DOHH2 (cell line): ENCODE data around the gene PRKN.

Experiments used
- H3F3A ChIP-seq: fragments of 200-600 bp; sonication (generic), shearing (Covaris generic); 2 replicates; pipeline ENCODE4 v1.6.0; 2016; ENCODE audit warnings: antibody characterized with exemption, mild to moderate bottlenecking; ENCODE audit not compliant: control insufficient read depth, insufficient read depth
- H3K27ac ChIP-seq: fragments of 200-600 bp; sonication (generic); 2 replicates; pipeline ENCODE4 v1.5.1; 2014; ENCODE audit warnings: low read depth, mild to moderate bottlenecking, low read length, moderate library complexity
- H3K27me3 ChIP-seq: fragments of 200-600 bp; sonication (generic); 2 replicates; pipeline ENCODE4 v1.6.1; 2014; ENCODE audit warnings: mild to moderate bottlenecking, low read length, mixed read lengths; ENCODE audit not compliant: control insufficient read depth
- H3K36me3 ChIP-seq: fragments of 200-600 bp; sonication (generic); 2 replicates; pipeline ENCODE4 v1.6.1; 2014; ENCODE audit warnings: mild to moderate bottlenecking, low read length, moderate library complexity, mixed read lengths; ENCODE audit not compliant: control insufficient read depth
- H3K4me1 ChIP-seq: fragments of 200-600 bp; sonication (generic); 2 replicates; pipeline ENCODE4 v1.6.1; 2014; ENCODE audit warnings: mild to moderate bottlenecking, low read length, mixed read lengths; ENCODE audit not compliant: control insufficient read depth
- H3K4me2 ChIP-seq: fragments of 200-600 bp; sonication (generic); 2 replicates; pipeline ENCODE4 v1.6.0; 2014; ENCODE audit warnings: mild to moderate bottlenecking, low read length, moderate library complexity
- H3K4me3 ChIP-seq: fragments of 200-600 bp; sonication (generic); 2 replicates; pipeline ENCODE4 v1.5.1; 2014; ENCODE audit warnings: mild to moderate bottlenecking, low read length, mixed read lengths
- H3K79me2 ChIP-seq: fragments of 200-600 bp; sonication (generic); 2 replicates; pipeline ENCODE4 v1.6.1; 2014; ENCODE audit warnings: mild to moderate bottlenecking, low read length, mixed read lengths; ENCODE audit not compliant: control insufficient read depth
- H3K9me2 ChIP-seq: fragments of 200-600 bp; sonication (generic); replicated peaks from 2 replicates; pipeline ENCODE4 v1.6.1; 2014; ENCODE audit warnings: mild to moderate bottlenecking, low read length, mixed read lengths; ENCODE audit not compliant: control insufficient read depth
- H3K9me3 ChIP-seq: fragments of 200-600 bp; sonication (generic); 2 replicates; pipeline ENCODE4 v1.6.1; 2014; ENCODE audit warnings: antibody characterized with exemption, low read length, mixed read lengths; ENCODE audit not compliant: control insufficient read depth, insufficient read depth
- H4K20me1 ChIP-seq: fragments of 200-600 bp; sonication (generic); 2 replicates; pipeline ENCODE4 v1.6.0; 2014; ENCODE audit warnings: low read depth, mild to moderate bottlenecking, antibody characterized with exemption, low read length, moderate library complexity; ENCODE audit not compliant: control insufficient read depth, insufficient read depth
- EZH2phosphoT487 ChIP-seq: fragments of 200-600 bp; sonication (generic); IDR thresholded peaks from 2 replicates; pipeline ENCODE4 v1.6.1; 2017; ENCODE audit warnings: borderline replicate concordance, mild to moderate bottlenecking, antibody characterized with exemption, low read length, moderate library complexity, mixed read lengths
- TF ChIP-seq, protein P1 (sequence below): fragments of 200-600 bp; sonication (generic); IDR thresholded peaks from one replicate; pipeline ENCODE4 v1.5.1; 2014; ENCODE audit warnings: antibody characterized with exemption, mild to moderate bottlenecking, low read depth, low read length; ENCODE audit not compliant: poor library complexity, severe bottlenecking

Gene PRKN

DNA sequence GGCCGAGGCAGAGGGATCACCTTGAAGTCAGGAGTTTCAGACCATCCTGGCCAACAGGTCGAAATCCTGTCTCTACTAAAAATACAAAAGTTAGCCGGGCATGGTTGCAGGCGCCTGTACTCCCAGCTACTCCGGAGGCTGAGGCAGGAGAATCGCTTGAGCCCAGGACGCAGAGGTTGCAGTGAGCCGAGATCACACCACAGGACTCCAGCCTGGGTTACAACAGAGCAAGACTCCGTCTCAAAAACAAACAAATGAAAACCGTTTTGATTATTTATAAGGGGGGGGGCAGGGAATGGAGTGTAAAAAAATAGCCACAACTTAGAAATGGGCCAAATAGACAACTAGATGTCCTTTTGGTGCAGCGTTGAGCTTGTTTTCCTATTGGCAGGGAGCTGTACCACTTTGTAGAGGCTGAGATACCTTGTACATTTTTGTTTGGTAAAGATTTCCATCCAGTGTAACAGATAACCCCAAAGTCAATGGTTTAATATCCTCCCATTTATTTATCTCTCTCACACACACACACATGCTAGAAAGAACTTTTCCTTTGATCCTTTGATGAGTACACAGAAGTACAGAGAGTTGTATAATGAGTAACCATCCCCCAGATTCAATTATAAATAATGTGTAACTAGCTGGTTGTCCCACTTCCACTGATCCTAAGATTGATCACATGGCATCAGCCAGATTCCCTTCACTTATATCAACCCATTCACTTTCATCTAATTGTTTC lies 477.5 kb downstream of the PRKN start:
- H3K27ac ChIP-seq = no peak overlapping the region
- no peaks in the 10 kb centered on the region for H3F3A ChIP-seq
- H3K79me2 ChIP-seq = no peaks in the 10 kb centered on the region
- H3K4me3 ChIP-seq = no peak overlapping the region
- H3K36me3 ChIP-seq = no peaks in the 10 kb centered on the region
- no peak for TF ChIP-seq EZH2phosphoT487
- TF ChIP-seq, protein P1, sequence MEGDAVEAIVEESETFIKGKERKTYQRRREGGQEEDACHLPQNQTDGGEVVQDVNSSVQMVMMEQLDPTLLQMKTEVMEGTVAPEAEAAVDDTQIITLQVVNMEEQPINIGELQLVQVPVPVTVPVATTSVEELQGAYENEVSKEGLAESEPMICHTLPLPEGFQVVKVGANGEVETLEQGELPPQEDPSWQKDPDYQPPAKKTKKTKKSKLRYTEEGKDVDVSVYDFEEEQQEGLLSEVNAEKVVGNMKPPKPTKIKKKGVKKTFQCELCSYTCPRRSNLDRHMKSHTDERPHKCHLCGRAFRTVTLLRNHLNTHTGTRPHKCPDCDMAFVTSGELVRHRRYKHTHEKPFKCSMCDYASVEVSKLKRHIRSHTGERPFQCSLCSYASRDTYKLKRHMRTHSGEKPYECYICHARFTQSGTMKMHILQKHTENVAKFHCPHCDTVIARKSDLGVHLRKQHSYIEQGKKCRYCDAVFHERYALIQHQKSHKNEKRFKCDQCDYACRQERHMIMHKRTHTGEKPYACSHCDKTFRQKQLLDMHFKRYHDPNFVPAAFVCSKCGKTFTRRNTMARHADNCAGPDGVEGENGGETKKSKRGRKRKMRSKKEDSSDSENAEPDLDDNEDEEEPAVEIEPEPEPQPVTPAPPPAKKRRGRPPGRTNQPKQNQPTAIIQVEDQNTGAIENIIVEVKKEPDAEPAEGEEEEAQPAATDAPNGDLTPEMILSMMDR = no peak
- no peaks in the 10 kb centered on the region for H3K9me2 ChIP-seq
- no peaks in the 10 kb centered on the region for H3K4me1 ChIP-seq
- H4K20me1 ChIP-seq = no peaks in the 10 kb centered on the region
- H3K27me3 ChIP-seq = no peaks in the 10 kb centered on the region
- H3K9me3 ChIP-seq = no peaks in the 10 kb centered on the region
- H3K4me2 ChIP-seq = no peak overlapping the region

DNA sequence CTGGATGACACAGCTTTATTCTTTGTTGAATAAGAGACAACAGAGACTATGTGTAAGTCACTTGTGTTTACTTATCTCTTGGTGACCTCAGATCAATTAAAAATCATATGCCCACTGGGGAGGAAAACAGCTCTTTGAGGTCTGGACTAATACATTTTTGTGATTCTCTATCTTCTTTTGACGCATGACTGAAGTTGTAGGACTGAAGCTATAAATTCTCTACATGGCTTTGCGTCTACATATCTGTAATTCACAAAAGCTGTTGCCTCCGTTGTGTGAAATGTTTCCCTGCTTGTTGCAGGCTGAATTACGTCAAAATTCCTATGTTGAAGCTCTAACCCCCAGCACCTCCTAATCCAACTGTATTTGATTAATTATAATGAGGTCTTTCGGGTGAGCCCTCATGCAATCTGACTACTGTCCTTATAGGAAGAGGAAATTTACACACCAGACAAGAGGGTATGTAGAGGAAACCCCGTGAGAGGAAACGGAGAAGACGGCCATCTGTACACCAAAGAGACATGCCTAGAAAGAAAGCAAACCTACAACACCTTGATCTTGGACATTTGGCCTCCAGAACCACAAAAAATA lies 481.6 kb downstream of the PRKN start:
- Histone ChIP-seq H3K4me3 (no peak overlapping the region), H3K4me2 (no peak overlapping the region), H3K9me2 (no peaks in the 10 kb centered on the region), H3K27me3 (no peaks in the 10 kb centered on the region), H3K4me1 (no peaks in the 10 kb centered on the region), H3K27ac (no peak overlapping the region), H4K20me1 (no peaks in the 10 kb centered on the region), H3K9me3 (no peaks in the 10 kb centered on the region), H3K79me2 (no peaks in the 10 kb centered on the region), H3F3A (no peaks in the 10 kb centered on the region), H3K36me3 (no peaks in the 10 kb centered on the region)
- TF ChIP-seq EZH2phosphoT487 = no peak

DNA sequence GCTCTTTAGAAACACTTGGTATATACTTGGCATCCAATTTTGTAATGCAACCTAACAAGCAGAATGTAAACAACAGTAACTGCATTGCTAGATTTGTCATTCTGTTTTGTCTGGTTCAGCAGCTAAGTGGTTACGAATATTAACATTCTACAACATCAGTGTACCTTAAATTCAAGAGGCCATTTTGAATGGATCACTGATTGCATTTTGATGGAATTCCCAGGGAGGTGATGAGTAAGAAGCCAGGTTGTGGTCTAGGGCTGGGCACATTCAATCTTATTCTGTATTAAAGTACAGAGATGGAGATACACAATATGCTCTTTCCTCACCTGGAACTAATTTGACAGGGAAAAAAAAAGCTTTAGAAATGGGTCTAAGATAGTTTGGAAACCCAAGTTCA lies 483.5 kb downstream of the PRKN start:
- Histone ChIP-seq H3K9me3 (no peaks in the 10 kb centered on the region), H3K36me3 (no peaks in the 10 kb centered on the region), H3K79me2 (no peaks in the 10 kb centered on the region), H3K27ac (no peak overlapping the region), H3K9me2 (no peaks in the 10 kb centered on the region), H3F3A (no peaks in the 10 kb centered on the region), H3K4me3 (no peak overlapping the region), H3K4me1 (no peaks in the 10 kb centered on the region), H3K4me2 (no peak overlapping the region), H4K20me1 (no peaks in the 10 kb centered on the region), H3K27me3 (no peaks in the 10 kb centered on the region)
- TF ChIP-seq, protein P1 = no peak
- TF ChIP-seq EZH2phosphoT487 = no peak

DNA sequence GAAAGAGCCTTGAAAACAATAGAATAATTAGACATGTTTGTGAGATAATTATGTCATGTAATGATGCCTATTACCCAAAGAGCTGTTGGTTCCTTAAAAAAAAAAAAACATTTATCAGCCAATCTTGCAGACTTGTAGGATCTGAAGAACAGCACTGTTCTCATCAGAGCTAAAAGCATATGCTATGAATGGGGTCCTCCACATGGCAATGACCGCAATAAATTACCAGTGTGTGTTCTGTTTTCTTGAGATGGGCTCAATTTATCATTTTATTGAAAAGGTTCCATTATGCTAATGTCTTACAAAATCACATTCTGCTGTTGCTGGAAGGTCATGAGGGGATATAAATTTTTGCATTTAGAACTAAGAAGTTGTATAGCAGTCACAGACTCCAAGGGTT lies 484.7 kb downstream of the PRKN start:
- Histone ChIP-seq H3K27me3 (no peaks in the 10 kb centered on the region), H3K4me3 (no peak overlapping the region), H3K79me2 (no peaks in the 10 kb centered on the region), H3K27ac (no peak overlapping the region), H3K36me3 (no peaks in the 10 kb centered on the region), H3F3A (no peaks in the 10 kb centered on the region), H3K9me3 (no peaks in the 10 kb centered on the region), H3K4me1 (no peaks in the 10 kb centered on the region), H3K4me2 (no peak overlapping the region), H3K9me2 (no peaks in the 10 kb centered on the region), H4K20me1 (no peaks in the 10 kb centered on the region)
- TF ChIP-seq, protein P1 = no peak
- no peak for TF ChIP-seq EZH2phosphoT487
